Hepatocyte (in vitro differentiated cells): ENCODE measurements around the gene ERMARD. TPM values are rescaled to one million over a fixed set of nuclear protein-coding genes. Genes with fewer than 3 reads are reported as not detected.

Experiments used
- DNase-seq: peaks from one replicate; pipeline ENCODE4 v3.0.0-alpha.2; 2016; ENCODE audit warnings: low spot score
- H2AFZ ChIP-seq: fragments of 200-600 bp; sonication (generic); 2 replicates; pipeline ENCODE4 v1.6.0; 2016; ENCODE audit warnings: antibody characterized with exemption, mild to moderate bottlenecking
- H3K27ac ChIP-seq: fragments of 200-600 bp; sonication (generic); 2 replicates; pipeline ENCODE4 v1.5.1; 2016; ENCODE audit warnings: mild to moderate bottlenecking
- H3K27me3 ChIP-seq: fragments of 200-600 bp; sonication (generic); 2 replicates; pipeline ENCODE4 v1.6.1; 2016
- H3K36me3 ChIP-seq: fragments of 200-600 bp; sonication (generic); replicated peaks from 2 replicates; pipeline ENCODE4 v1.5.1; 2016; ENCODE audit warnings: low read depth; ENCODE audit not compliant: insufficient read depth
- H3K4me1 ChIP-seq: fragments of 200-600 bp; sonication (generic); 2 replicates; pipeline ENCODE4 v1.5.1; 2016; ENCODE audit warnings: mild to moderate bottlenecking, moderate library complexity; ENCODE audit not compliant: insufficient read depth
- H3K4me2 ChIP-seq: fragments of 200-600 bp; sonication (generic); 2 replicates; pipeline ENCODE4 v1.6.0; 2016
- H3K4me3 ChIP-seq: fragments of 200-600 bp; sonication (generic); 2 replicates; pipeline ENCODE4 v1.5.1; 2016; ENCODE audit warnings: mild to moderate bottlenecking
- H3K79me2 ChIP-seq: fragments of 200-600 bp; sonication (generic); 2 replicates; pipeline ENCODE4 v1.6.0; 2017; ENCODE audit warnings: mild to moderate bottlenecking
- H3K9me2 ChIP-seq: fragments of 200-600 bp; sonication (generic); replicated peaks from 2 replicates; pipeline ENCODE4 v1.6.0; 2017; ENCODE audit warnings: mild to moderate bottlenecking; ENCODE audit not compliant: insufficient read depth
- H3K9me3 ChIP-seq: fragments of 200-600 bp; sonication (generic); 2 replicates; pipeline ENCODE4 v1.5.1; 2016; ENCODE audit warnings: low read depth, mild to moderate bottlenecking
- H4K20me1 ChIP-seq: fragments of 200-600 bp; sonication (generic); 2 replicates; pipeline ENCODE4 v1.6.0; 2016; ENCODE audit warnings: mild to moderate bottlenecking; ENCODE audit not compliant: insufficient read depth, poor library complexity, severe bottlenecking
- EZH2 ChIP-seq: fragments of 200-600 bp; sonication (generic); IDR thresholded peaks from 2 replicates; pipeline ENCODE4 v1.6.1; 2016; ENCODE audit warnings: antibody characterized with exemption, mild to moderate bottlenecking, borderline replicate concordance
- EZH2phosphoT487 ChIP-seq: fragments of 200-600 bp; sonication (generic); IDR thresholded peaks from one replicate; pipeline ENCODE4 v1.6.1; 2018; ENCODE audit warnings: antibody characterized with exemption, mild to moderate bottlenecking, low read depth, moderate library complexity; ENCODE audit not compliant: unreplicated experiment, severe bottlenecking
- WGBS: methylation state at CpG from one replicate; pipeline ENCODE4 v1.1.6; 2016; ENCODE audit warnings: low lambda C conversion rate; ENCODE audit errors: missing lambda C conversion rate; 5-methylcytosine and 5-hydroxymethylcytosine counted together
- polyA plus RNA-seq: library from polyadenylated mRNA; unstranded; fragments of >200 nt; fragmentation: Nextera tagmentation; extraction: Ambion mirVana; gene quantifications from 2 replicates; pipeline ENCODE4 v1.2.1, GENCODE V29; 2016
- total RNA-seq: library from RNA; depleted of rRNA; stranded (reverse); fragments of >200 nt; gene quantifications from 2 replicates; pipeline ENCODE4 v1.2.3, GENCODE V29; 2014
- TF ChIP-seq, protein P1 (sequence below): fragments of 200-600 bp; sonication (generic); IDR thresholded peaks from 2 replicates; pipeline ENCODE4 v1.5.1; 2016; ENCODE audit warnings: antibody characterized with exemption, mild to moderate bottlenecking; ENCODE audit not compliant: poor library complexity

Gene ERMARD
- total and polyA plus RNA-seq, 2 experiments from 2014 or later, result 22.7 to 27.4 TPM

DNA sequence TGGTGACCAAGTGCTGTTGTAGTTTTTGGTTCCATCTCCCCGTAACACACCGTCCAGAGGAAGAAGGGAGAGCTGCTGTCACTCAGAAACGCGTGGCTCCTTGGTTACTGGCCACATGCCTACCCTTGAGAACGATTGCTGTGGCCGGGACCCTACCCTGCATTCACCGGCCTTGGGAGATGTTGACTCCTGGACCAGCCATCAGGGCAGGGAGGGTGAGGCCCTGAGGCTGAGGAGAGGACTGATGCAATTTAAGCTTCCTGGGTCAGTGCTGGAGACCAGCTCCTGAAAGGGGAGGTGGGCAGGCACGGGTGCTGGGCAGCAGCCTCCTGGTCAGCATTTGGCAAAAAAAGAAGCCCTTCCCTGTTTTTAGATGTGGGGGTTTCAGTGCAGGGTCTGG lies 31.5 kb downstream of the ERMARD start:
- H3K79me2 ChIP-seq, result no peaks in the 10 kb centered on the region
- WGBS, result 99% methylated on average over 8 of the region's 8 CpGs
- H3K4me2 ChIP-seq, result no peak overlapping the region
- H2AFZ ChIP-seq, result no peak overlapping the region
- TF ChIP-seq EZH2phosphoT487, result no peak
- TF ChIP-seq EZH2, result no peak
- TF ChIP-seq, protein P1, sequence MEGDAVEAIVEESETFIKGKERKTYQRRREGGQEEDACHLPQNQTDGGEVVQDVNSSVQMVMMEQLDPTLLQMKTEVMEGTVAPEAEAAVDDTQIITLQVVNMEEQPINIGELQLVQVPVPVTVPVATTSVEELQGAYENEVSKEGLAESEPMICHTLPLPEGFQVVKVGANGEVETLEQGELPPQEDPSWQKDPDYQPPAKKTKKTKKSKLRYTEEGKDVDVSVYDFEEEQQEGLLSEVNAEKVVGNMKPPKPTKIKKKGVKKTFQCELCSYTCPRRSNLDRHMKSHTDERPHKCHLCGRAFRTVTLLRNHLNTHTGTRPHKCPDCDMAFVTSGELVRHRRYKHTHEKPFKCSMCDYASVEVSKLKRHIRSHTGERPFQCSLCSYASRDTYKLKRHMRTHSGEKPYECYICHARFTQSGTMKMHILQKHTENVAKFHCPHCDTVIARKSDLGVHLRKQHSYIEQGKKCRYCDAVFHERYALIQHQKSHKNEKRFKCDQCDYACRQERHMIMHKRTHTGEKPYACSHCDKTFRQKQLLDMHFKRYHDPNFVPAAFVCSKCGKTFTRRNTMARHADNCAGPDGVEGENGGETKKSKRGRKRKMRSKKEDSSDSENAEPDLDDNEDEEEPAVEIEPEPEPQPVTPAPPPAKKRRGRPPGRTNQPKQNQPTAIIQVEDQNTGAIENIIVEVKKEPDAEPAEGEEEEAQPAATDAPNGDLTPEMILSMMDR, result no peak
- no peaks in the 10 kb centered on the region for H3K27me3 ChIP-seq
- H3K9me3 ChIP-seq, result no peaks in the 10 kb centered on the region
- no peaks in the 10 kb centered on the region for H3K36me3 ChIP-seq
- no peaks in the 10 kb centered on the region for H3K4me1 ChIP-seq
- no peaks in the 10 kb centered on the region for H3K9me2 ChIP-seq
- H3K27ac ChIP-seq, result no peak overlapping the region
- no peak overlapping the region for H3K4me3 ChIP-seq
- DNase-seq, result no peak
- H4K20me1 ChIP-seq, result no peaks in the 10 kb centered on the region

DNA sequence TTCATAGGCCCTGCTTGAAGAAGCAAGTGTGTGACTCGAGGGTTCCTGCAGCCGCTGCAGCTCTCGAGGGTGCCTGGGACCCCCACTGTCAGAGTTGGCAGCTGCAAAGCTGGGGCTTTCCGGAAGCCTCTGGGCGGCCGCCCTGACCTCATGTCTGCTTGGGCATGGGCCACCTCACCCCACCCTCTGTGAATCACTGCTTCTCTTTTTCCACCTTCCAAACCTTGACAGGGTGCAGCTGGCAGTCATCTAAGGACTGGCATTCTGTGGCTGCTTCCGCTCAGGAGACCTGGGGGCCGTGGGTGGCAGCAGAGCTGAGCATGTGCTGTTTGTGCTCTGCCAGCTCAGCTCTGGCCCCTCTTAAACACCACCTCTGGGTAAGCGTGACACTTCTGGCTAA lies 32.0 kb downstream of the ERMARD start:
- H3K79me2 ChIP-seq, result no peaks in the 10 kb centered on the region
- H3K4me3 ChIP-seq, result no peak overlapping the region
- H3K4me1 ChIP-seq, result no peaks in the 10 kb centered on the region
- 97% methylated on average over 9 of the region's 9 CpGs for WGBS
- H3K9me2 ChIP-seq, result no peaks in the 10 kb centered on the region
- no peaks in the 10 kb centered on the region for H3K27me3 ChIP-seq
- no peak overlapping the region for H3K27ac ChIP-seq
- no peaks in the 10 kb centered on the region for H3K9me3 ChIP-seq
- no peaks in the 10 kb centered on the region for H4K20me1 ChIP-seq
- TF ChIP-seq EZH2, result no peak
- TF ChIP-seq EZH2phosphoT487, result no peak
- TF ChIP-seq, protein P1, result no peak
- H3K36me3 ChIP-seq, result no peaks in the 10 kb centered on the region
- no peak overlapping the region for H3K4me2 ChIP-seq
- DNase-seq, result no peak
- no peak overlapping the region for H2AFZ ChIP-seq

DNA sequence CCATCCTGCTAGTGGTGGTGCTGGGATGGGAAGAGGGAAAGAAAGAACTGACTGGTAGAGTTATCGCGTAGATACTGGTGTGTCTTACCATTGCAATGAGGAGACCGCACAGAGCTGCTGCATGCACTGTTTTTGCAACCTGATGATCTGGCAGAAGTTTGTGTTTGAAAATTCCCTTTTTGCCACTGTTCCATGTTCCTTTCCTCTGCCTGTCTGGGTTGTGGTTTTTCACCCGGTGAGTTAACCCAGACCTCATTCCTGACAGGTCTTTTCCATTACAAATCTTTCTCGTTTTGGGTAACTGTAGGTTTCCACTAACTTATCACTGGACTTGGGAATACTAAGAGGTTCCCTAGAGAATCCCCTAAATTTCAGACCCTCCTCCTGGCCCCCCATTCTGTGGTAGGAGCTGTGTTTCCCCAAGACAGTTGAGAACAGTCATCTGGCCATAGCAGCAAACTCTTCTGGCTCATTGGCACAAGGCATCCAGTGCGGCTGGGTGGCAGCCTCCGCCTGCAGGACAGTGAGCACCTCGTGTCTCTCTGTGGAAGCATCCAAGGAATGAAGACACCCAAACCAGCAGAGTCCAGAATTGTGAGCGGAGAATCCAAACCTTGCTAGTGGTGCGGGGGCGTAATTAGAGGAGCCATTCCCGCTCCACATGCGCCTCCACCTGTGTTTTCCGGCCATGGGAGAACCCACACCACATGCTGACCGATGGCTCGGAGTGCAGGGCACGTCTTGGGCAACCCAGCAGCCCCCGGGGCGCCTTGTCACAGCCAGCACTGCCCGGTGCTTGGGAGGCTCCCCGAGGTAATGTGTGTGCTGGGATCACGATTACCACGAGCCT lies 32.8 kb downstream of the ERMARD start:
- DNase-seq, result no peak
- WGBS, result 92% methylated on average over 23 of the region's 23 CpGs
- no peaks in the 10 kb centered on the region for H3K79me2 ChIP-seq

More for the DNA sequence above, 32.8 kb downstream of the ERMARD start:
- peaks cover under 1% of the 10 kb centered on the region for H3K4me1 ChIP-seq
- H3K4me3 ChIP-seq, result no peak overlapping the region
- H3K27me3 ChIP-seq, result no peaks in the 10 kb centered on the region
- H3K9me2 ChIP-seq, result no peaks in the 10 kb centered on the region
- no peaks in the 10 kb centered on the region for H3K9me3 ChIP-seq
- H3K4me2 ChIP-seq, result no peak overlapping the region
- no peaks in the 10 kb centered on the region for H4K20me1 ChIP-seq
- H2AFZ ChIP-seq, result no peak overlapping the region
- no peaks in the 10 kb centered on the region for H3K36me3 ChIP-seq
- no peak overlapping the region for H3K27ac ChIP-seq
- TF ChIP-seq, protein P1, result no peak
- TF ChIP-seq EZH2phosphoT487 (no peak), EZH2 (no peak)
